ENCODE data around the gene TTC24.

TTC24 gene

GRCh38 chr1:156554971-156555370, 24.6 kb upstream of the TTC24 start:
- peaks cover 72% of the 10 kb centered on the region for H3K36me3 ChIP-seq (ENCODE audit: control insufficient read depth, insufficient read depth, low read length)
- no peak overlapping the region for H3K27ac ChIP-seq (ENCODE audit: low read depth, low read length)
- H3K9me3 ChIP-seq (ENCODE audit: control insufficient read depth, insufficient read depth, low read length): no peaks in the 10 kb centered on the region
- H3K27me3 ChIP-seq (ENCODE audit: control insufficient read depth, insufficient read depth, low read length): no peaks in the 10 kb centered on the region
- H3K4me1 ChIP-seq (ENCODE audit: control insufficient read depth, insufficient read depth, low read length): no peaks in the 10 kb centered on the region
- H3K9ac ChIP-seq (ENCODE audit: low read depth, low read length): no peak overlapping the region
- H3K4me3 ChIP-seq (ENCODE audit: low read depth, low read length): no peak overlapping the region

- no peaks in the 10 kb centered on the region for H3K27me3 ChIP-seq (ENCODE audit: control insufficient read depth, insufficient read depth, low read length)
- H3K27ac ChIP-seq (ENCODE audit: low read depth, low read length): no peak overlapping the region
- H3K36me3 ChIP-seq (ENCODE audit: control insufficient read depth, insufficient read depth, low read length): peaks cover 71% of the 10 kb centered on the region
- H3K9ac ChIP-seq (ENCODE audit: low read depth, low read length): no peak overlapping the region
- no peaks in the 10 kb centered on the region for H3K9me3 ChIP-seq (ENCODE audit: control insufficient read depth, insufficient read depth, low read length)
- H3K4me3 ChIP-seq (ENCODE audit: low read depth, low read length): no peak overlapping the region
- no peaks in the 10 kb centered on the region for H3K4me1 ChIP-seq (ENCODE audit: control insufficient read depth, insufficient read depth, low read length)
Observed at GRCh38 chr1:156555715-156556114, 23.8 kb upstream of the TTC24 start.

- Histone ChIP-seq H3K9ac (ENCODE audit: low read depth, low read length) (no peak overlapping the region), H3K27ac (ENCODE audit: low read depth, low read length) (no peak overlapping the region), H3K4me3 (ENCODE audit: low read depth, low read length) (no peak overlapping the region), H3K36me3 (ENCODE audit: control insufficient read depth, insufficient read depth, low read length) (peaks cover 71% of the 10 kb centered on the region), H3K4me1 (ENCODE audit: control insufficient read depth, insufficient read depth, low read length) (no peaks in the 10 kb centered on the region), H3K9me3 (ENCODE audit: control insufficient read depth, insufficient read depth, low read length) (no peaks in the 10 kb centered on the region), H3K27me3 (ENCODE audit: control insufficient read depth, insufficient read depth, low read length) (no peaks in the 10 kb centered on the region)
Observed at GRCh38 chr1:156556354-156556753, 23.2 kb upstream of the TTC24 start.

GRCh38 chr1:156559086-156559796, 20.3 kb upstream of the TTC24 start:
- Histone ChIP-seq H3K9me3 (ENCODE audit: control insufficient read depth, insufficient read depth, low read length) (no peaks in the 10 kb centered on the region), H3K27ac (ENCODE audit: low read depth, low read length) (no peak overlapping the region), H3K27me3 (ENCODE audit: control insufficient read depth, insufficient read depth, low read length) (no peaks in the 10 kb centered on the region), H3K4me3 (ENCODE audit: low read depth, low read length) (no peak overlapping the region), H3K36me3 (ENCODE audit: control insufficient read depth, insufficient read depth, low read length) (peaks cover 74% of the 10 kb centered on the region), H3K9ac (ENCODE audit: low read depth, low read length) (no peak overlapping the region), H3K4me1 (ENCODE audit: control insufficient read depth, insufficient read depth, low read length) (no peaks in the 10 kb centered on the region)

- Histone ChIP-seq H3K36me3 (ENCODE audit: control insufficient read depth, insufficient read depth, low read length) (peaks cover 76% of the 10 kb centered on the region), H3K9me3 (ENCODE audit: control insufficient read depth, insufficient read depth, low read length) (no peaks in the 10 kb centered on the region), H3K27ac (ENCODE audit: low read depth, low read length) (no peak overlapping the region), H3K4me1 (ENCODE audit: control insufficient read depth, insufficient read depth, low read length) (no peaks in the 10 kb centered on the region), H3K4me3 (ENCODE audit: low read depth, low read length) (no peak overlapping the region), H3K27me3 (ENCODE audit: control insufficient read depth, insufficient read depth, low read length) (no peaks in the 10 kb centered on the region), H3K9ac (ENCODE audit: low read depth, low read length) (no peak overlapping the region)
Observed at GRCh38 chr1:156559797-156560385, 19.6 kb upstream of the TTC24 start.

GRCh38 chr1:156560585-156561163, 18.8 kb upstream of the TTC24 start:
- Histone ChIP-seq H3K9me3 (ENCODE audit: control insufficient read depth, insufficient read depth, low read length) (no peaks in the 10 kb centered on the region), H3K4me3 (ENCODE audit: low read depth, low read length) (no peak overlapping the region), H3K9ac (ENCODE audit: low read depth, low read length) (no peak overlapping the region), H3K27ac (ENCODE audit: low read depth, low read length) (no peak overlapping the region), H3K27me3 (ENCODE audit: control insufficient read depth, insufficient read depth, low read length) (no peaks in the 10 kb centered on the region), H3K36me3 (ENCODE audit: control insufficient read depth, insufficient read depth, low read length) (peaks cover 76% of the 10 kb centered on the region), H3K4me1 (ENCODE audit: control insufficient read depth, insufficient read depth, low read length) (no peaks in the 10 kb centered on the region)

GRCh38 chr1:156565519-156565918, 14.0 kb upstream of the TTC24 start:
- Histone ChIP-seq H3K36me3 (ENCODE audit: control insufficient read depth, insufficient read depth, low read length) (peaks cover 73% of the 10 kb centered on the region), H3K4me3 (ENCODE audit: low read depth, low read length) (no peak overlapping the region), H3K27ac (ENCODE audit: low read depth, low read length) (no peak overlapping the region), H3K9me3 (ENCODE audit: control insufficient read depth, insufficient read depth, low read length) (no peaks in the 10 kb centered on the region), H3K9ac (ENCODE audit: low read depth, low read length) (no peak overlapping the region), H3K27me3 (ENCODE audit: control insufficient read depth, insufficient read depth, low read length) (no peaks in the 10 kb centered on the region), H3K4me1 (ENCODE audit: control insufficient read depth, insufficient read depth, low read length) (no peaks in the 10 kb centered on the region)

- no peak overlapping the region for H3K27ac ChIP-seq (ENCODE audit: low read depth, low read length)
- peaks cover 63% of the 10 kb centered on the region for H3K36me3 ChIP-seq (ENCODE audit: control insufficient read depth, insufficient read depth, low read length)
- H3K4me3 ChIP-seq (ENCODE audit: low read depth, low read length): no peak overlapping the region
- no peaks in the 10 kb centered on the region for H3K4me1 ChIP-seq (ENCODE audit: control insufficient read depth, insufficient read depth, low read length)
- no peaks in the 10 kb centered on the region for H3K27me3 ChIP-seq (ENCODE audit: control insufficient read depth, insufficient read depth, low read length)
- H3K9ac ChIP-seq (ENCODE audit: low read depth, low read length): no peak overlapping the region
- H3K9me3 ChIP-seq (ENCODE audit: control insufficient read depth, insufficient read depth, low read length): no peaks in the 10 kb centered on the region
Observed at GRCh38 chr1:156566436-156566835, 13.1 kb upstream of the TTC24 start.

GRCh38 chr1:156571261-156571852, 8.2 kb upstream of the TTC24 start:
- H3K27ac ChIP-seq (ENCODE audit: low read depth, low read length): no peak overlapping the region
- H3K4me1 ChIP-seq (ENCODE audit: control insufficient read depth, insufficient read depth, low read length): peaks cover 3% of the 10 kb centered on the region; the same call in 1 of the 2 replicates
- no peaks in the 10 kb centered on the region for H3K27me3 ChIP-seq (ENCODE audit: control insufficient read depth, insufficient read depth, low read length)
- peak overlapping the region; percentile 86 for H3K4me3 ChIP-seq (ENCODE audit: low read depth, low read length)
- peaks cover 21% of the 10 kb centered on the region for H3K36me3 ChIP-seq (ENCODE audit: control insufficient read depth, insufficient read depth, low read length)
- peak overlapping the region; percentile 43; the same call in 1 of the 2 replicates for H3K9ac ChIP-seq (ENCODE audit: low read depth, low read length)
- no peaks in the 10 kb centered on the region for H3K9me3 ChIP-seq (ENCODE audit: control insufficient read depth, insufficient read depth, low read length)

- Histone ChIP-seq H3K27ac (ENCODE audit: low read depth, low read length) (no peak within 1 kb of the TSS), H3K27me3 (ENCODE audit: control insufficient read depth, insufficient read depth, low read length) (no peaks in the 10 kb centered on the region)
Observed at GRCh38 chr1:156571919-156572662, 7.4 kb upstream of the TTC24 start, which contains the start of gene IQGAP3. IQGAP3 (minus strand) TSS chr1:156572565; CDS start chr1:156572529, 36 bp downstream.

More at GRCh38 chr1:156571919-156572662, 7.4 kb upstream of the TTC24 start, which contains the start of gene IQGAP3:
- Histone ChIP-seq H3K4me1 (ENCODE audit: control insufficient read depth, insufficient read depth, low read length) (peaks cover 3% of the 10 kb centered on the region; the same call in 1 of the 2 replicates), H3K9me3 (ENCODE audit: control insufficient read depth, insufficient read depth, low read length) (no peaks in the 10 kb centered on the region), H3K9ac (ENCODE audit: low read depth, low read length) (peak within 1 kb of the TSS; percentile 43), H3K4me3 (ENCODE audit: low read depth, low read length) (peak within 1 kb of the TSS; percentile 86), H3K36me3 (ENCODE audit: control insufficient read depth, insufficient read depth, low read length) (peaks cover 20% of the 10 kb centered on the region)
